HT1080 (cell line): ENCODE data around the gene TAF11. TPM values are rescaled to one million over a fixed set of nuclear protein-coding genes. Genes with fewer than 3 reads are reported as not detected.

Experiments used
- total RNA-seq: library from RNA; depleted of rRNA; stranded (reverse); fragments of >200 nt; shearing (Covaris generic); gene quantifications from 2 replicates; pipeline ENCODE4 v1.2.3, GENCODE V29; 2014; rRNA removed

Gene TAF11
- total RNA-seq, 1 experiment from 2014 or later, result 27.2 TPM

Other genes starting within 250 kb of the TAF11 start
- gene ILRUN, start 191.3 kb downstream of the TAF11 start, total RNA-seq, result 23.1 and 32.1 TPM in 2 replicates
- gene SNRPC, start 130.5 kb downstream of the TAF11 start, total RNA-seq, result 269 and 332 TPM in 2 replicates
- gene BLTP3A, start 96.0 kb downstream of the TAF11 start, total RNA-seq, result 4.7 and 7.1 TPM in 2 replicates
- 6.6 and 7.3 TPM in 2 replicates for gene ANKS1A, start 1.2 kb upstream of the TAF11 start, total RNA-seq